Hematopoietic multipotent progenitor cell treated with erythropoietin and hydrocortisone succinate and interleukin-3 and kit ligand, for 4 days (in vitro differentiated cells): ENCODE results near the gene KAZN.

Experiments
- DNase-seq: peaks from one replicate; pipeline ENCODE4 v3.0.0-alpha.2; 2015

KAZN gene

DNA sequence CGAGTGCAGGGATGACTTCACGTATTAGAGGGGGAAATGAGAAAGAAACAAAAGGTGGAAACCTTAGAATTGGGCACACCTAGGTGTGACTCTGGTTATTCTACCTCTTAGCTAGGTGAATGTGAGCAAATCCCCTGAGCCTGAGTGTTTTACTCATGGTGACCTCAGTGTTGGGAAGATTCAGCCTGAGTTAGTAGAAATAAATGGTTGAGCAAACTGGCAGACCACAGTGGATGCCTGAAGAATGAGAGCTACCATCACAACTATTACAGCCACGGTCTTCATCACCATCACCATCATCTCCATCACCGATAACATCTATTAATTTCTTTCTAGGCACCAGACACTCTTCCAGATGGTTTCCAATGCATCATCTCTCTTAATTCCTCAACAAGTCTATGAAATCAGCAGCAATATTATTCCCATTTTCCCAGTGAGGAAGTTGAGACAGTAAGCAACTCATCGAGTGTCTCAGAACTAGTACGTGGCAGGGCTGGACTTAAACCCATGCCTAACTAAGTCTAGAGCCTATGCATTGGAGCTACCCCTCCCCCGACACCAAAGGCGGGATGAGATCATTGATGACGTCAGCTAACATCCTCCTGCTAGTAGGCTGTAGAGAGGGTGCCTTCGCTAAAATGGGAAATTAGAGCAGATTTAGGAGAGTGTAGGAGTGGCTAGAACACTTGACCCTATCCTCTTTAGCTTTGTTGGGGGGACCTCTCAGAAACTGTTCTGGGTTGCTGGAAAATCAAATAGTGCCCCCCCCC is 7.9 kb upstream of the KAZN start:
- DNase-seq, result no peak

DNA sequence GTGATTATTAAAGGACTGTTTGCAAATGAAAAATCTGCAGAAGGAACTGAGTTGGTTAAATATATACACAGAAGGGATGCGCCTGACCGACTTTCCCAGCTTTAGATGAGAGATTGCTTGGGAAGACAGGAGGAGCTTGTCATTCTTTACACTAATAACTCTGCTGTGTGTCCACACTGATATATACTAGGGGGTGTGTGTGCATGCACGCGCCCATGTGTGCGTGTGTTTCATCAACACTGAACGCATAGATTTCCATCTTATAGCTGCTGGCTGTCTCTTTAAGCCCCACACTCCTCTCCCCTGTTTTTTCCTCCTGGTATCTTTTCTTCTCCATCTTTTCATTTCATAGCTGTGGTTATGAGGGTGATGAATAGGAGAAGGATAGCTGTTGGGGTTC is 6.9 kb upstream of the KAZN start:
- no peak for DNase-seq

DNA sequence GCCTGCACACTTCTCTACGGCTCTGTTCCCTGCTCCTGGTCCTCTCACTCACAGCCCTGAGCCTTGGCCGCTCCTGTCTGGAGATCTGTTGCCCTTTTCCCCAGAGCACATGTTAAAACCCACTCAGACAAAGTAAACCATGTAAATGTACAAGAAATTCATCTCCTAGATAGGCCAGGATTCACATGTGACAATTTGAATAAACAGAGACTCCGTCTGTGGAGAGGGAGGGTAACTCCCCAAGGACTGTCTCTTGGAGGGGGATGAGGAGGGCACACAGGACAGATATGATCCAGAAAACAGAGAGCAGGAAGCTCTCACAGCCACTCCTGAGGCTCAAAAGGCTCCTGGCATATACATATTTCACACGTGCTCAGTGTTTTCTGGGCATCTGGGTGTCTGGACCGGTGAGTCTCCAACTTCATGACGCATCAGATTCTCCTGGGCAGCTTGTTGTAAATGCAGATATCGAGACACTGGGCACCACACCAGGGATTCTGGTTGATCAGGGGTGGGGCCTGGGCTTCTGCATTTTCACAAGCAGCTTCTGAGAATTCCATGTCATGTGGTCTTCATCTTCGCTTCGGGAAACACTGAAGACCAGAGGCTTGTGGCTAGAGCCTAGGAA is 6.4 kb upstream of the KAZN start:
- DNase-seq, result no peak

GRCh38 chr1:14593302-14593701 is 5.2 kb upstream of the KAZN start:
- no peak for DNase-seq

DNA sequence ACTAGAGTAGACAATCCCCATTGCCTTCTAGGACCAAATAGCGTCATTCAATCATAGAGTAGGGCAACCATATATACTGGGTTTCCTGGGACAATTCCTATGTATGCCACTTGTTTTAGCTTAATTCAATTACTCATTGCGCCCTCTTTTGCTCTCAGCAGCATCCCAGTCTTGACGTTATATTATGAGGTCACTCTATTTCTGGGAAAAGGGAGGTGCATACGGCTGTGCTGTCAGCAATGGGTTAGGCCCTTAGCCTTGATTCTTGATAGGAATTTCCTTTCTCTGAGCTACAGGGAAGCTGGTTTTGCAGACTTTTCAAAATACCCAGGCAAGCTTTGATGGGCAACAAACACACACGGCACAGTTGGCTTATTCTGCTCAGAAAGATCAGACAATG is 4.4 kb upstream of the KAZN start:
- DNase-seq, result no peak

DNA sequence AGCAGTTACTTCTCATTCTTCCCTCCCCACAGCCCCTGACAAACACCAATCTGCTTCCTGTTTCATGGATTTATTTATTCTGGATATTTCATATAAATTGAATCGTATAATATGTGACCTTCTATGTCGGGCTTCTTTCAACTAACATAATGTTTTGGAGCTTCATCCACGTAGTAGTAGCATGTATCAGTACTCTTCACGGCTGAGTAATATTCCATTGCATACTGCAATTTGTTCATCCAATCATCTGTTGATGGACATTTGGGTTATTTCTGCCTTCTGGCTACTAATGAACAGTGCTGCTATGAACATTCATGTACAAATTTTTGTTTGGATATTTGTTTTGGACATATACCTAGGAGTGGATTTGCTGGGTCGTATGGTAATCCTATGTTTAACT is 1.9 kb upstream of the KAZN start:
- DNase-seq, result no peak

DNA sequence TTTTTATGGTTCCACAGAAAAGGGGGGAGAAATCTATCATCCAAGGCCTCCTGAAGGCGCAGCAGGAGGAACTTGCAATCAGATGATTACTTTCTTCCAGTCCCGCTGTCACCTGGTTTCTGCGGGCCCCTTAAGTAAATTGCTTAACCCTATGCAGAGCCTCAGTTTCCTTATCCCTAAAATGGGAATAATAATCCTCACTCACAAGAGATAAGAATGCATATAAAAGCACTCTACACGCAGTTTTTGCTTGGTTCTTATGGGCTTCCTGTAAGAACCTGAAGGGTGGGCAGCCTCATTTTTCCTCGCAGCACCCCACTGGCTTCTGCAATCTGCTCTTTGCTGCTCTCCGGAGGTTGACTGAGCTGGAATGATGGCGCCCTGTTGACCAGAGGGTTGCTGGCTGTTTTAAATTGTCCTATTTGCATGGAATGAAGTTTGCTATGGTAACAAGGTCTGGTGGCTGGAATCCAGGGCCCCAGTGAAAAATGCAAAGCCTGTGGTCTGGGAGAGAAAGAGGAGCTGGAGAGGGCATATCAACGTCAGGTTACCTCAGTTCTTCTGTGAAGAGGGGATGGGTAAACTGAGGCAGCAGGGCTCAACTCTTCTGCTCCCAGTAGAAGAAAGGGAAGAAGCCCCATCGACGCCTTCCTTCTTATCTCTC is 1.0 kb upstream of the KAZN start:
- DNase-seq, result no peak

DNA sequence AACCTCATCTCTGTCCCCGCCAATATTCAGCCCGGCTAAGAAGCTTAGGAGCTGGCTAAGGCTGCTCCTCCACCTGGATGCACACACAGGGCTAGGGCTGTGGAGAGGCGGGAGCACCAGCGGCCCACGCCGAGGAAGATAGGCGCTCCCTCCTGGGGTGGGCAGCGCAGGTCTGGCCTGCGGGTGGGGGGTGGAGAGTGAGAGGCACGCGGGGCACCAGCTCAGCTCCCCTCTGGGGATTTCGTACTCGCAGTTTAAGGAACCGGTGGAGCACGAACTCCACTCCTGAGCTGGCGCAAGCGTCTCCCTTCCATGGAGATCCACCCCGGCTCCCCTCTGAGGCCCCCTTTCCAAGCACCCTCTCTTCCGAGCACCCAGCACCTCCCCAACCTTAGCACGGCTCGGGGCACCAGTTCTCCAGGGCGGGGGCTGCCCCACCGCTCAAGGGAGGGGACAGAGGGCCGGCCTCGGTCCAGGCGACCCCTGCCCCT is 433 bp upstream of the KAZN start:
- no peak for DNase-seq

DNA sequence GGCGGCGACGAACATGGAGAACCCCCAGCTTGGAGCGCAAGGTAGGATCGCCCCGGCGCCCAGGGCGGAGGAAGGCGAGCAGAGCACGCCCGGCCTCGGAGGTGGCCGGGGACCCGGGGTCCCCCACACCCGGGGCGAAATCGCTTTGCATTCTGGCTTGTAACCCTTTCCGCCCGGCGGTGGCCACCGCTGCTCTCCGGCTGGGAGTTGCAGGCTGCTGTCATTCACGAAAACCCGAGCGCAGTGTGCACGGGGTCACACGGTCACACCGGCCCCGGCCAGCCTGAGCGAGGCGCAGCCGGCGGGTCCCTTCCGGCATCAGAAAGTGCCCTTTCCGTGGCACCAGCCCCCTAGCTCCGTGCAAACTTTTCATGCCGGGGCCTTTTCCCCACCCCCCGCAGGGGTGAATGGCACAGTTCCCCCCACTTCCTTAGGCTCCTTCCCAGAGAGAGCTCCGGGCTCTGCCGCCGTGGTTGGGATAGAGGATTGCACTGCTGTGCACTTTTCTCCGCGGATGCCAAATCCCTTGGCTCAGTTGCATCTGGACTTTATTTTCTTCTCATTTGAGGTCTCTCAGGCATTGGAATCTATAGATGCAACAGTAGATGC is 802 bp downstream of the KAZN start:
- peak; percentile 11 for DNase-seq

DNA sequence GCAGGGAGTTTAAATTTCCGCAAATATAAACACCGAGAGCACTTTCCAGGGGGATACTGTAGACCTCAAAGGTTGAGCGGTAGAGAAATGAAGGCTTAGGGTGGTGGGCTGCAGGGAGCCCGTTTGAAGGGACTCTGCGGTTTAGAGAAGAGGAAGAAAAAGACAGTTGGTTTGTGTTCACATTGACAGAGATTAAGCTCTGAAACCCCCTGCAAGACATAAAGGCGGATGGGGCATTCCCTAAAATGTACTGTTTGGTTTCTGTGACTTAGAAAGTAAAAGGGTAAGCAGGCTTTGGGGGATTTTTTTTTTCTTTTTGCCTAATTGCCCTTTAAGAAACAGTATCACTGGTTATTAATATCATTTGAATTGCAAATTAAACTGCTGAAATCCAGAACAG is 1.3 kb downstream of the KAZN start:
- DNase-seq, result peak; percentile 19

GRCh38 chr1:14600405-14601112 is 2.1 kb downstream of the KAZN start:
- no peak for DNase-seq

DNA sequence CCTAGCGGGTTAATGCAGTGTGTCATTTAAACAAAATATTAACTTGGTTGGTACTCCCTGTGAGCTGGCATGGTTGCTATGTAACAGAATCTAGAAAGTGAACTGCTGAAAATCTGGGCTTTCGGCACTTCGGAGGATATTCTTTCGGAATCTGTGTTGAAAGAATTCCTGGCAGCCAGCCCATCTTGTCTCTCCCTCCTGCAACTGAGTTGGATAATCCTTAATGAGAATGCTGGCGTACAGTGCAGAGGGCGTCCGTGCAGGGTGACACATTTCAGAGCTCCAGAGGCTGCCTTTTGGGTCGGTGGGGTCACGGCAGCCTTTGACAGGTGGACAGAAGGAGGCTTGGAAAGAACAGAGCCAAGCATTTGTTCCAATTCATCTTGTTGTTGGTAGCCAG is 3.7 kb downstream of the KAZN start:
- no peak for DNase-seq

GRCh38 chr1:14603645-14604044 is 5.2 kb downstream of the KAZN start:
- no peak for DNase-seq

- DNase-seq, result no peak
Measured at GRCh38 chr1:14604414-14604813, 5.9 kb downstream of the KAZN start.

DNA sequence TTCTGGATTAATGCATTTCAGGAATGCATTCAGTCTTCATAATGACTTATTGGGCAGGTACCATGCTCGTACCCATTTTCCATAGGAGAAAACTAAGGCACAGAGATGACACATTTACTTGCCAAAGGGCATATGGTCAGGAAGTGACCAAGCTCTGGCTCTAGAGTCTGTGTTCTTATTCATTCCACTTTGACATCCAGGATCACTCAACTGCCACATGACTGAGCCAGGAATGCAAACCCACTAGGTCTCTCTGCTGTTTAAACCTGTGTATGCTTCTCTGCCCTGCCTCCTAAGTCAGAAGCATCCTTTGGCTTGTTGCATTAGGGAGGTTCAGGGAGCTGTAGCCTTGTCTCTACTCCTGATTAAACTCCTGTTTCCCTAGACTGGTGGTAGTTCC is 7.5 kb downstream of the KAZN start:
- no peak for DNase-seq

- peak; percentile 20 for DNase-seq
Measured at GRCh38 chr1:14606632-14607031, 8.1 kb downstream of the KAZN start.

DNA sequence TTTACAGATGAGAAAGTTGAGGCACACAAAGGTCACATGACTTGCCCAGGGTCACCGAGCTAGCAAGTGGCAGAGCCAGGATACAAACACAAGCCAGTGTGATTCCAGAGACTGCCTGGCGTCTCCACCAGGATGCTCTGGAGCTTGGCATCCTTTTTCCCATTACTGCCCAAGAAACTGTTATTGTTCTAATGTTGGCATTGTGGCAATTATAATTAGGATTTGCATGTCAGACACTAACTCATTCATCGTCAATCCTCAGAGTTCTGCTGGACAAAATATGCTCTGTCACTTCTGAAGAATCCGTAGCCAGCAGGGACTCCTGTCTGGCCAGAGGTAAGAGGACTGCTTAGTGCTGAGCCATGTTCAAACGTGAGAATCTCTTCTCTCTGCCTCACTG is 8.8 kb downstream of the KAZN start:
- DNase-seq, result no peak

GRCh38 chr1:14608308-14608707 is 9.8 kb downstream of the KAZN start:
- no peak for DNase-seq

DNA sequence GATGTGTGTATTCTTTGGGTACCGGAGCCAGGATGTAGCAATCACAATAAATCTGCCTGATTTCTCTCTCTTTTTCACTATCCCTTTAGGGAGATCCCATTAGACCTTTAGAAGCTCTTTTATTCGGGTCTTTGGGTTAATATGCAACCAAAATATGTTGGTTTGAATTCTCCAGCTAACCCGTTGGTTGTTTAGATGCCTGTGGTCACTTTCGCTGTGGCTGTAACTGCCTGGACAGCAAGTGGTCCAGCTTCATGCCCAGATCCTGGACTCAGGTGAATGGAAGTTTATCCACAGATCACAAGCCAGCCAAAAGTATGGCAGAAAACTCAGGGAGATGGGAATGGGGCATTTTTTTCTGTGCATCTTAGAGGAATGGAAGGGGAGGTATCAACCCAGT is 12.3 kb downstream of the KAZN start:
- no peak for DNase-seq

DNA sequence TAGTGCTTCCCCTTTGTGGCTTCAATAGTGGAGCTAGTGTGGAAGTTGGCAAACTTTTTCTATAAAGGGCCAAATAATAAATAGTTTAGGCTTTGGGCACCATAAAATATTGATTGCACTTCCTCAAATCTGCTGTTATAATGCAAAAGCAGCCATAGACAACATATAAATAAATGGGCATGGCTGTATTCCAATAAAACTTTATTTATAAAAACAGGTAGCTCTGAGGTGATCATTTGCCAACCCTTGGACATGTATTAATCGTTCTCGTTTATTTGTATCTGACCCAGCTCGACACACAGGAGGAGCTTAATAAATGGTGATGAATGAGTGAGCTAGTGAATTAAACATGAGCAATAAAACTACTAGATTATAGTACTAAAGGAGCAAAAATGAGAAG is 13.3 kb downstream of the KAZN start:
- DNase-seq, result no peak

DNA sequence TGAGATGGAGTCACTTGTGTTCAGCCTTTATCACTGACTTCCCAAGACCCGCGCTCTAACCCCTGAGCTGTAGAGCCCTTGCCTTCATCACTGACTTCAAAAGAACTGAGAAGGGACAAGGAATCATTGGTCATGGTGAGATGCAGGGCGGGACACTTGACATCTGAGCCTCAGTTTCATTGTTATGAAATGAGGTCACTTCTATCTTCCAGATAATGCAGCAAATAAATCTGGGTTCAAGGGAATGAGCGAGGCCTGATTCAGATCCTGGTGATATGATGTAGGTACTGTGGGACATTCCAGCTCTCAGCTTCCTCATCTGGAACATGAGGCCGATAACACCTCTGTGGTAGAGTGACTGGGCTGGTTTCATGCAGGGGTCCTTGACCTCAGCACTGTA is 13.8 kb downstream of the KAZN start:
- no peak for DNase-seq

GRCh38 chr1:14613926-14614325 is 15.4 kb downstream of the KAZN start:
- no peak for DNase-seq

GRCh38 chr1:14614341-14614740 is 15.9 kb downstream of the KAZN start:
- no peak for DNase-seq
